Keratinocyte (primary cell): ENCODE data around the gene SYT9. TPM values are rescaled to one million over a fixed set of nuclear protein-coding genes. Genes with fewer than 3 reads are reported as not detected.

ENCODE experiments used
- DNase-seq: peaks from one replicate; pipeline ENCODE4 v3.0.0-alpha.2; 2011; ENCODE audit warnings: low read depth, missing footprints, low spot score
- FAIRE-seq: peaks from 2 replicates; lab custom pipeline; 2011; peaks lifted over from hg19 to GRCh38; lab: Jason Lieb, UNC
- H2AFZ ChIP-seq: 2 replicates; pipeline ENCODE4 v1.6.0; 2012; ENCODE audit warnings: low read length, control low read depth, inconsistent platforms; ENCODE audit not compliant: control insufficient read depth
- H3K27ac ChIP-seq: 2 replicates; pipeline ENCODE4 v1.5.1; 2011; ENCODE audit warnings: low read length; ENCODE audit not compliant: control insufficient read depth, insufficient read depth
- H3K27me3 ChIP-seq: 3 replicates; pipeline ENCODE4 v1.6.0; 2011; ENCODE audit warnings: low read length; ENCODE audit not compliant: control insufficient read depth, insufficient read depth; ENCODE audit errors: extremely low read depth
- H3K36me3 ChIP-seq, 2 experiments: 2 replicates in 1 of 2; 3 replicates in 1 of 2; pipeline ENCODE4 v1.5.1; 2011; ENCODE audit warnings: low read length in 2 of 2, mild to moderate bottlenecking in 1 of 2; ENCODE audit not compliant: control insufficient read depth in 2 of 2, insufficient read depth in 2 of 2; ENCODE audit errors: extremely low read depth in 1 of 2
- H3K4me1 ChIP-seq: 3 replicates; pipeline ENCODE4 v1.5.1; 2011; ENCODE audit warnings: low read length; ENCODE audit not compliant: control insufficient read depth, insufficient read depth; ENCODE audit errors: extremely low read depth
- H3K4me2 ChIP-seq: 3 replicates; pipeline ENCODE4 v1.6.0; 2011; ENCODE audit warnings: low read depth, low read length; ENCODE audit not compliant: control insufficient read depth, insufficient read depth; ENCODE audit errors: extremely low read depth
- H3K4me3 ChIP-seq, 3 experiments: fragments of 200-600 bp in 1 of 3; sonication (generic) in 1 of 3; 2 replicates in 2 of 3; 3 replicates in 1 of 3; pipeline ENCODE4 v1.5.1; 2011 to 2016; ENCODE audit warnings: low read length in 3 of 3, mild to moderate bottlenecking in 3 of 3, control low read depth in 2 of 3, inconsistent platforms in 1 of 3, low read depth in 1 of 3, mixed read lengths in 1 of 3, mixed run types in 1 of 3, moderate library complexity in 1 of 3; ENCODE audit not compliant: control insufficient read depth in 2 of 3, insufficient read depth in 2 of 3; ENCODE audit errors: extremely low read depth in 1 of 3
- H3K79me2 ChIP-seq: 2 replicates; pipeline ENCODE4 v1.6.0; 2012; ENCODE audit warnings: low read length; ENCODE audit not compliant: control insufficient read depth, insufficient read depth
- H3K9ac ChIP-seq: 3 replicates; pipeline ENCODE4 v1.6.0; 2011; ENCODE audit warnings: low read length; ENCODE audit not compliant: control insufficient read depth, insufficient read depth; ENCODE audit errors: extremely low read depth
- H3K9me1 ChIP-seq: 3 replicates; pipeline ENCODE4 v1.6.0; 2011; ENCODE audit warnings: low read length; ENCODE audit not compliant: control insufficient read depth, insufficient read depth; ENCODE audit errors: extremely low read depth
- H3K9me3 ChIP-seq: 2 replicates; pipeline ENCODE4 v1.5.1; 2012; ENCODE audit warnings: low read depth, low read length; ENCODE audit not compliant: control insufficient read depth
- H4K20me1 ChIP-seq: 3 replicates; pipeline ENCODE4 v1.6.0; 2011; ENCODE audit warnings: low read length; ENCODE audit not compliant: control insufficient read depth, insufficient read depth; ENCODE audit errors: extremely low read depth
- CTCF ChIP-seq, 3 experiments: IDR thresholded peaks in 1 of 3; conservative IDR thresholded peaks in 1 of 3; optimal IDR thresholded peaks in 1 of 3; 2 replicates in 2 of 3; 3 replicates in 1 of 3; pipeline versions ENCODE3 to v1.5.1; 2011; ENCODE audit warnings: low read length in 3 of 3, mild to moderate bottlenecking in 3 of 3, moderate library complexity in 2 of 3, control low read depth in 1 of 3, inconsistent platforms in 1 of 3; ENCODE audit not compliant: insufficient read depth in 2 of 3; ENCODE audit errors: extremely low read depth in 1 of 3
- EZH2 ChIP-seq: IDR thresholded peaks from one replicate; pipeline ENCODE4 v1.6.1; 2012; ENCODE audit warnings: inconsistent platforms, mild to moderate bottlenecking, low read length, moderate library complexity
- dilution Hi-C: fragments of 300-500 bp; cut with MboI; formaldehyde crosslinking; loops from one replicate; pipeline ENCODE4 v1.7.0; 2020; ENCODE audit warnings: low sequenced_read_pairs; ENCODE audit not compliant: extremely low pct_ligation_motif_present
- polyA plus RNA-seq, 5 experiments: library from polyadenylated mRNA; depleted of rRNA in 3 of 5; stranded (reverse) in 3 of 5; stranded (forward) in 1 of 5; unstranded in 1 of 5; fragments of >200 nt; gene quantifications; 1 replicate in 1 of 5; 2 replicates in 3 of 5; 3 replicates in 1 of 5; pipeline versions ENCODE4 v1.2.1 to v1.2.3, GENCODE V29; 2011 to 2012; ENCODE audit warnings: missing spikeins in 2 of 5, low read depth in 1 of 5, low replicate concordance in 1 of 5

Gene SYT9
- polyA plus RNA-seq, 1 donor (not counting 4 experiments of a cell fraction or from before 2014, with no cell fraction given): not detected

- FAIRE-seq: no peak
- Histone ChIP-seq H3K27me3 (no peaks in the 10 kb centered on the region), H3K9me3 (no peaks in the 10 kb centered on the region), H3K9ac (no peak overlapping the region), H3K4me3 (no peak overlapping the region), H3K4me1 (no peaks in the 10 kb centered on the region), H4K20me1 (no peaks in the 10 kb centered on the region), H3K36me3 (no peaks in the 10 kb centered on the region), H3K79me2 (no peaks in the 10 kb centered on the region), H3K4me2 (no peak overlapping the region), H3K27ac (no peak overlapping the region), H3K9me1 (no peaks in the 10 kb centered on the region), H2AFZ (no peak overlapping the region)
- TF ChIP-seq CTCF (optimal IDR thresholded peaks at IDR 0.05 in 1 of 3, IDR thresholded peaks at IDR 0.05 in 1 of 3, conservative IDR thresholded peaks at IDR 0.05 in 1 of 3; ENCODE audit: extremely low read depth in 1 of 3, insufficient read depth in 2 of 3, low read length in 3 of 3): no peak
- no peak for TF ChIP-seq EZH2
- dilution Hi-C loops: no loop called here
- DNase-seq: no peak
Observed at GRCh38 chr11:7490054-7490453, 238.3 kb downstream of the SYT9 start.

GRCh38 chr11:7490535-7490934 lies 238.8 kb downstream of the SYT9 start:
- no peak overlapping the region for H3K27ac ChIP-seq
- dilution Hi-C loops: no loop called here
- no peak overlapping the region for H3K4me3 ChIP-seq
- no peak overlapping the region for H2AFZ ChIP-seq
- TF ChIP-seq EZH2: no peak
- no peak for TF ChIP-seq CTCF (optimal IDR thresholded peaks at IDR 0.05 in 1 of 3, IDR thresholded peaks at IDR 0.05 in 1 of 3, conservative IDR thresholded peaks at IDR 0.05 in 1 of 3; ENCODE audit: extremely low read depth in 1 of 3, insufficient read depth in 2 of 3, low read length in 3 of 3)
- H3K36me3 ChIP-seq: no peaks in the 10 kb centered on the region
- no peak for FAIRE-seq
- H3K4me1 ChIP-seq: no peaks in the 10 kb centered on the region
- H3K4me2 ChIP-seq: no peak overlapping the region
- no peaks in the 10 kb centered on the region for H3K27me3 ChIP-seq
- no peaks in the 10 kb centered on the region for H3K9me1 ChIP-seq
- no peak overlapping the region for H3K9ac ChIP-seq
- H3K9me3 ChIP-seq: no peaks in the 10 kb centered on the region
- no peaks in the 10 kb centered on the region for H3K79me2 ChIP-seq
- no peak for DNase-seq
- no peaks in the 10 kb centered on the region for H4K20me1 ChIP-seq
